Adipocyte (in vitro differentiated cells): ENCODE measurements around the gene ZRANB3.
"Not testable (repeated sequence)": the region's sequence is repeated elsewhere in the genome, so short reads cannot be mapped to it uniquely, and the experiment has no call there.

Experiments
- DNase-seq: peaks from one replicate; pipeline ENCODE4 v3.0.0-alpha.2; 2015; ENCODE audit warnings: low read depth
- H3K27me3 ChIP-seq: replicated peaks from 2 replicates; pipeline ENCODE4 v1.7.0; 2013; ENCODE audit warnings: mild to moderate bottlenecking, low read length, moderate library complexity; ENCODE audit not compliant: control insufficient read depth, insufficient read depth
- H3K36me3 ChIP-seq: 2 replicates; pipeline ENCODE4 v1.7.0; 2013; ENCODE audit warnings: low read length, mild to moderate bottlenecking, moderate library complexity; ENCODE audit not compliant: control insufficient read depth, insufficient read depth, severe bottlenecking
- H3K4me1 ChIP-seq: 2 replicates; pipeline ENCODE4 v1.7.0; 2013; ENCODE audit warnings: mild to moderate bottlenecking, low read length, moderate library complexity; ENCODE audit not compliant: control insufficient read depth, insufficient read depth
- H3K4me3 ChIP-seq: 2 replicates; pipeline ENCODE4 v1.7.0; 2013; ENCODE audit warnings: mild to moderate bottlenecking, low read length, moderate library complexity
- H3K9ac ChIP-seq: 2 replicates; pipeline ENCODE4 v1.7.0; 2013; ENCODE audit warnings: mild to moderate bottlenecking, low read length, moderate library complexity
- H3K9me3 ChIP-seq: 2 replicates; pipeline ENCODE4 v1.7.0; 2013; ENCODE audit warnings: mild to moderate bottlenecking, low read length, moderate library complexity; ENCODE audit not compliant: control insufficient read depth

ZRANB3 gene

GRCh38 chr2:135424849-135425248 is 106.2 kb downstream of the ZRANB3 start:
- Histone ChIP-seq H3K9ac (no peak overlapping the region), H3K36me3 (no peaks in the 10 kb centered on the region), H3K27me3 (no peaks in the 10 kb centered on the region), H3K9me3 (peaks cover 7% of the 10 kb centered on the region), H3K4me1 (no peaks in the 10 kb centered on the region), H3K4me3 (no peak overlapping the region)
- DNase-seq = peak; percentile 42

GRCh38 chr2:135422898-135423297 is 108.1 kb downstream of the ZRANB3 start:
- no peak overlapping the region for H3K4me3 ChIP-seq
- H3K27me3 ChIP-seq = no peaks in the 10 kb centered on the region
- DNase-seq = no peak
- H3K4me1 ChIP-seq = no peaks in the 10 kb centered on the region
- no peaks in the 10 kb centered on the region for H3K36me3 ChIP-seq
- peaks cover 7% of the 10 kb centered on the region for H3K9me3 ChIP-seq
- H3K9ac ChIP-seq = no peak overlapping the region

GRCh38 chr2:135411646-135412045 is 119.4 kb downstream of the ZRANB3 start:
- Histone ChIP-seq H3K27me3 (no peaks in the 10 kb centered on the region), H3K4me1 (no peaks in the 10 kb centered on the region), H3K9ac (no peak overlapping the region), H3K4me3 (no peak overlapping the region), H3K36me3 (no peaks in the 10 kb centered on the region), H3K9me3 (no peaks in the 10 kb centered on the region)
- DNase-seq = no peak

- Histone ChIP-seq H3K4me1 (no peaks in the 10 kb centered on the region), H3K27me3 (no peaks in the 10 kb centered on the region), H3K9me3 (no peaks in the 10 kb centered on the region), H3K36me3 (no peaks in the 10 kb centered on the region), H3K9ac (no peak overlapping the region), H3K4me3 (no peak overlapping the region)
- DNase-seq = no peak
Measured at GRCh38 chr2:135409436-135409835, 121.6 kb downstream of the ZRANB3 start.

GRCh38 chr2:135396259-135396658 is 134.8 kb downstream of the ZRANB3 start:
- H3K27me3 ChIP-seq, H3K9me3 ChIP-seq, H3K4me1 ChIP-seq, H3K4me3 ChIP-seq, H3K36me3 ChIP-seq, DNase-seq, H3K9ac ChIP-seq: not testable (repeated sequence)

- Histone ChIP-seq H3K9me3 (no peaks in the 10 kb centered on the region), H3K36me3 (no peaks in the 10 kb centered on the region), H3K27me3 (no peaks in the 10 kb centered on the region), H3K4me3 (no peak overlapping the region), H3K4me1 (no peaks in the 10 kb centered on the region), H3K9ac (no peak overlapping the region)
- no peak for DNase-seq
Measured at GRCh38 chr2:135386993-135387392, 144.0 kb downstream of the ZRANB3 start.

- H3K4me3 ChIP-seq = no peak overlapping the region
- no peak overlapping the region for H3K9ac ChIP-seq
- no peak for DNase-seq
- H3K27me3 ChIP-seq = no peaks in the 10 kb centered on the region
- H3K36me3 ChIP-seq = no peaks in the 10 kb centered on the region
- H3K4me1 ChIP-seq = no peaks in the 10 kb centered on the region
- H3K9me3 ChIP-seq = no peaks in the 10 kb centered on the region
Measured at GRCh38 chr2:135378591-135378990, 152.4 kb downstream of the ZRANB3 start.

GRCh38 chr2:135373702-135374101 is 157.3 kb downstream of the ZRANB3 start:
- no peaks in the 10 kb centered on the region for H3K9me3 ChIP-seq
- no peak for DNase-seq
- H3K4me1 ChIP-seq = no peaks in the 10 kb centered on the region
- H3K4me3 ChIP-seq = no peak overlapping the region
- H3K36me3 ChIP-seq = no peaks in the 10 kb centered on the region
- H3K9ac ChIP-seq = no peak overlapping the region
- H3K27me3 ChIP-seq = no peaks in the 10 kb centered on the region

GRCh38 chr2:135349941-135350340 is 181.1 kb downstream of the ZRANB3 start:
- DNase-seq = no peak
- peaks cover 50% of the 10 kb centered on the region for H3K9me3 ChIP-seq
- H3K36me3 ChIP-seq = peaks cover 21% of the 10 kb centered on the region
- no peaks in the 10 kb centered on the region for H3K27me3 ChIP-seq
- H3K4me3 ChIP-seq = no peak overlapping the region
- H3K9ac ChIP-seq = no peak overlapping the region
- no peaks in the 10 kb centered on the region for H3K4me1 ChIP-seq

GRCh38 chr2:135348096-135348704 is 182.8 kb downstream of the ZRANB3 start:
- H3K36me3 ChIP-seq = peaks cover 23% of the 10 kb centered on the region
- H3K4me3 ChIP-seq, H3K9ac ChIP-seq, DNase-seq, H3K4me1 ChIP-seq, H3K27me3 ChIP-seq: not testable (repeated sequence)
- peaks cover 50% of the 10 kb centered on the region for H3K9me3 ChIP-seq

GRCh38 chr2:135337071-135337470 is 193.9 kb downstream of the ZRANB3 start:
- H3K36me3 ChIP-seq = no peaks in the 10 kb centered on the region
- H3K4me3 ChIP-seq = no peak overlapping the region
- H3K4me1 ChIP-seq = no peaks in the 10 kb centered on the region
- no peaks in the 10 kb centered on the region for H3K27me3 ChIP-seq
- no peaks in the 10 kb centered on the region for H3K9me3 ChIP-seq
- DNase-seq = no peak
- H3K9ac ChIP-seq = no peak overlapping the region

- no peaks in the 10 kb centered on the region for H3K4me1 ChIP-seq
- no peak for DNase-seq
- no peaks in the 10 kb centered on the region for H3K36me3 ChIP-seq
- no peak overlapping the region for H3K4me3 ChIP-seq
- H3K9ac ChIP-seq = no peak overlapping the region
- H3K27me3 ChIP-seq = no peaks in the 10 kb centered on the region
- H3K9me3 ChIP-seq = no peaks in the 10 kb centered on the region
Measured at GRCh38 chr2:135335256-135335655, 195.8 kb downstream of the ZRANB3 start.
